Measurements from ENCODE around the gene WSCD1.

DNA sequence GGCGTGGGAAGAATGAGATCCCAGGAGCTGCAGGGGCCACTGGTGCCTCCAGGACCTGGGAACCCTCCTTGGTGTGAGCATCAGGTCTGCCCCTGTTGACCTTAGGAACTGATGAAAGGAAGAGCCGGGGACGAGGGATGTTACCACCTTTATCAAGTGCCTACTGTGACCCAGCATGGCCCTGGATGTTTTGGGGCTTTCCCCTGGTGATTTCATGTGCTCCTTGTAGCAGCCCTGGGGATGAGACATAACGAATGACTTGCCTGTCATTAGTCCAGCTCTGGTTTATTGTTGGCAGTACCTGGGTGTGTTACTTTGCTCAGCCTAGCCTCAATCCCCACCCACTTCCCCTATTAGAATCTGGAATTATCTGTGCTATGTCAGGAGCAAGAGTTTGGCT is 39.9 kb downstream of the WSCD1 start:
- TF ChIP-seq, protein P1, sequence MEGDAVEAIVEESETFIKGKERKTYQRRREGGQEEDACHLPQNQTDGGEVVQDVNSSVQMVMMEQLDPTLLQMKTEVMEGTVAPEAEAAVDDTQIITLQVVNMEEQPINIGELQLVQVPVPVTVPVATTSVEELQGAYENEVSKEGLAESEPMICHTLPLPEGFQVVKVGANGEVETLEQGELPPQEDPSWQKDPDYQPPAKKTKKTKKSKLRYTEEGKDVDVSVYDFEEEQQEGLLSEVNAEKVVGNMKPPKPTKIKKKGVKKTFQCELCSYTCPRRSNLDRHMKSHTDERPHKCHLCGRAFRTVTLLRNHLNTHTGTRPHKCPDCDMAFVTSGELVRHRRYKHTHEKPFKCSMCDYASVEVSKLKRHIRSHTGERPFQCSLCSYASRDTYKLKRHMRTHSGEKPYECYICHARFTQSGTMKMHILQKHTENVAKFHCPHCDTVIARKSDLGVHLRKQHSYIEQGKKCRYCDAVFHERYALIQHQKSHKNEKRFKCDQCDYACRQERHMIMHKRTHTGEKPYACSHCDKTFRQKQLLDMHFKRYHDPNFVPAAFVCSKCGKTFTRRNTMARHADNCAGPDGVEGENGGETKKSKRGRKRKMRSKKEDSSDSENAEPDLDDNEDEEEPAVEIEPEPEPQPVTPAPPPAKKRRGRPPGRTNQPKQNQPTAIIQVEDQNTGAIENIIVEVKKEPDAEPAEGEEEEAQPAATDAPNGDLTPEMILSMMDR (IDR thresholded peaks at IDR 0.05), result no peak
- TF ChIP-seq POLR2A (IDR thresholded peaks at IDR 0.05) (no peak), POLR2AphosphoS5 (IDR thresholded peaks at IDR 0.05) (no peak)
